GM23338 (cell line): ENCODE results near the gene EGFL7. TPM values are rescaled to one million over a fixed set of nuclear protein-coding genes. Genes with fewer than 3 reads are reported as not detected.

Experiments
- ATAC-seq: fragments of 200-7000 bp; cut with Tn5 transposase; 3 replicates; pipeline ENCODE4 v1.9.1; 2020
- DNase-seq: peaks from one replicate; pipeline ENCODE4 v3.0.0-alpha.2; 2015; ENCODE audit warnings: low spot score
- H2AFZ ChIP-seq: fragments of 200-600 bp; sonication (generic); 2 replicates; pipeline ENCODE4 v1.8.0; 2016; ENCODE audit warnings: antibody characterized with exemption, mild to moderate bottlenecking, moderate library complexity
- H3F3A ChIP-seq: fragments of 200-600 bp; sonication (generic); replicated peaks from 2 replicates; pipeline ENCODE4 v1.8.0; 2017; ENCODE audit warnings: antibody characterized with exemption, mixed run types, low read depth
- H3K27ac ChIP-seq: fragments of 200-600 bp; sonication (generic); 2 replicates; pipeline ENCODE4 v1.6.1; 2016; ENCODE audit warnings: low read depth
- H3K27me3 ChIP-seq: fragments of 200-600 bp; sonication (generic); 2 replicates; pipeline ENCODE4 v1.8.0; 2016; ENCODE audit warnings: mild to moderate bottlenecking, mixed run types, moderate library complexity; ENCODE audit not compliant: insufficient read depth
- H3K36me3 ChIP-seq: fragments of 200-600 bp; sonication (generic); 2 replicates; pipeline ENCODE4 v1.8.0; 2016; ENCODE audit warnings: mild to moderate bottlenecking; ENCODE audit not compliant: insufficient read depth
- H3K4me1 ChIP-seq: fragments of 200-600 bp; sonication (generic); 2 replicates; pipeline ENCODE4 v1.8.0; 2016; ENCODE audit warnings: mild to moderate bottlenecking, moderate library complexity; ENCODE audit not compliant: insufficient read depth
- H3K4me2 ChIP-seq: fragments of 200-600 bp; sonication (generic); 2 replicates; pipeline ENCODE4 v1.7.1; 2017; ENCODE audit warnings: mixed run types
- H3K4me3 ChIP-seq: fragments of 200-600 bp; sonication (generic); 2 replicates; pipeline ENCODE4 v1.6.1; 2016; ENCODE audit warnings: mixed run types
- H3K79me2 ChIP-seq: fragments of 200-600 bp; sonication (generic); replicated peaks from 2 replicates; pipeline ENCODE4 v1.8.0; 2017; ENCODE audit warnings: mild to moderate bottlenecking; ENCODE audit not compliant: insufficient read depth
- H3K9me2 ChIP-seq: fragments of 200-600 bp; sonication (generic); 2 replicates; pipeline ENCODE4 v1.8.0; 2017; ENCODE audit not compliant: insufficient read depth
- H4K20me1 ChIP-seq: fragments of 200-600 bp; sonication (generic); replicated peaks from 2 replicates; pipeline ENCODE4 v1.8.0; 2017; ENCODE audit warnings: mild to moderate bottlenecking; ENCODE audit not compliant: insufficient read depth
- H3K27ac Mint-ChIP-seq: 2 replicates; pipeline ENCODE4 v1.8.0; 2020; ENCODE audit warnings: inconsistent platforms, mild to moderate bottlenecking, moderate library complexity, mixed read lengths
- H3K27me3 Mint-ChIP-seq: 3 replicates; pipeline ENCODE4 v1.8.0; 2022; ENCODE audit warnings: low read depth, mild to moderate bottlenecking, moderate library complexity, mixed read lengths, inconsistent platforms; ENCODE audit not compliant: insufficient read depth, poor library complexity
- H3K36me3 Mint-ChIP-seq: 3 replicates; pipeline ENCODE4 v1.8.0; 2021; ENCODE audit warnings: low read depth, mild to moderate bottlenecking, inconsistent platforms, moderate library complexity, mixed read lengths
- H3K4me1 Mint-ChIP-seq: 3 replicates; pipeline ENCODE4 v1.8.0; 2020; ENCODE audit warnings: mild to moderate bottlenecking, inconsistent platforms, mixed read lengths
- H3K4me3 Mint-ChIP-seq: 3 replicates; pipeline ENCODE4 v1.8.0; 2021; ENCODE audit warnings: moderate library complexity, mild to moderate bottlenecking, inconsistent platforms, mixed read lengths
- H3K9me3 Mint-ChIP-seq: 3 replicates; pipeline ENCODE4 v1.8.0; 2020; ENCODE audit warnings: moderate library complexity, mild to moderate bottlenecking, inconsistent platforms, mixed read lengths
- CREB1 ChIP-seq: fragments of 250-450 bp; sonication (Bioruptor Pico); IDR thresholded peaks from 2 replicates; pipeline ENCODE4 v1.5.0; 2020; ENCODE audit warnings: low read depth, mild to moderate bottlenecking, moderate library complexity
- EZH2 ChIP-seq: fragments of 200-600 bp; sonication (generic); IDR thresholded peaks from one replicate; pipeline ENCODE4 v1.8.0; 2017; ENCODE audit warnings: antibody characterized with exemption, mild to moderate bottlenecking, low read depth; ENCODE audit not compliant: unreplicated experiment
- EZH2phosphoT487 ChIP-seq: fragments of 200-600 bp; sonication (generic); IDR thresholded peaks from one replicate; pipeline ENCODE4 v1.8.1; 2018; ENCODE audit warnings: antibody characterized with exemption; ENCODE audit not compliant: unreplicated experiment
- JUNB ChIP-seq: IDR thresholded peaks from one replicate; pipeline ENCODE4 v1.6.1; 2016; ENCODE audit warnings: antibody characterized with exemption; ENCODE audit not compliant: unreplicated experiment
- NANOG ChIP-seq: IDR thresholded peaks from 2 replicates; pipeline ENCODE4 v1.6.1; 2016; ENCODE audit warnings: antibody characterized with exemption, borderline replicate concordance
- POLR2AphosphoS5 ChIP-seq: IDR thresholded peaks from 2 replicates; pipeline ENCODE4 v1.6.1; 2016; ENCODE audit warnings: antibody characterized with exemption, low read depth
- STAT1 ChIP-seq: IDR thresholded peaks from one replicate; pipeline ENCODE4 v1.6.1; 2016; ENCODE audit warnings: antibody characterized with exemption; ENCODE audit not compliant: unreplicated experiment
- ZNF114 ChIP-seq: fragments of 250-450 bp; sonication (Bioruptor Pico); IDR thresholded peaks from 2 replicates; pipeline ENCODE4 v1.5.0; 2020; ENCODE audit warnings: mild to moderate bottlenecking, moderate library complexity
- ZNF331 ChIP-seq: fragments of 250-450 bp; sonication (Bioruptor Pico); IDR thresholded peaks from 2 replicates; pipeline ENCODE4 v1.5.0; 2020; ENCODE audit warnings: low read depth, mild to moderate bottlenecking, moderate library complexity
- polyA plus RNA-seq: library from polyadenylated mRNA; unstranded; fragments of >200 nt; fragmentation: Nextera tagmentation; extraction: Ambion mirVana; gene quantifications from 2 replicates; pipeline ENCODE4 v1.2.1, GENCODE V29; 2016
- total RNA-seq: library from RNA; depleted of rRNA; stranded (reverse); fragments of >200 nt; shearing (Covaris generic); gene quantifications from 2 replicates; pipeline ENCODE4 v1.2.3, GENCODE V29; 2014
- TF ChIP-seq, protein P1 (sequence below): IDR thresholded peaks from one replicate; pipeline ENCODE4 v1.6.1; 2018; ENCODE audit warnings: antibody characterized with exemption; ENCODE audit not compliant: unreplicated experiment
- TF ChIP-seq, protein P2 (sequence below): IDR thresholded peaks from 2 replicates; pipeline ENCODE4 v1.6.1; 2016; ENCODE audit warnings: antibody characterized with exemption
- TF ChIP-seq, protein P3 (sequence below): fragments of 250-450 bp; sonication (Bioruptor Pico); IDR thresholded peaks from 2 replicates; pipeline ENCODE4 v1.5.0; 2020; ENCODE audit warnings: mild to moderate bottlenecking, moderate library complexity
- TF ChIP-seq, protein P4 (sequence below), 2 experiments: fragments of 200-600 bp in 1 of 2; sonication (generic) in 1 of 2; conservative IDR thresholded peaks; 2 replicates each; pipeline versions ENCODE4 v1.5.1 to v1.6.1; 2016 to 2017; ENCODE audit warnings: antibody characterized with exemption in 2 of 2, low read depth in 2 of 2, mild to moderate bottlenecking in 2 of 2, moderate library complexity in 1 of 2

Gene EGFL7
- total and polyA plus RNA-seq, 2 experiments from 2014 or later = 44.4 to 60.8 TPM

DNA sequence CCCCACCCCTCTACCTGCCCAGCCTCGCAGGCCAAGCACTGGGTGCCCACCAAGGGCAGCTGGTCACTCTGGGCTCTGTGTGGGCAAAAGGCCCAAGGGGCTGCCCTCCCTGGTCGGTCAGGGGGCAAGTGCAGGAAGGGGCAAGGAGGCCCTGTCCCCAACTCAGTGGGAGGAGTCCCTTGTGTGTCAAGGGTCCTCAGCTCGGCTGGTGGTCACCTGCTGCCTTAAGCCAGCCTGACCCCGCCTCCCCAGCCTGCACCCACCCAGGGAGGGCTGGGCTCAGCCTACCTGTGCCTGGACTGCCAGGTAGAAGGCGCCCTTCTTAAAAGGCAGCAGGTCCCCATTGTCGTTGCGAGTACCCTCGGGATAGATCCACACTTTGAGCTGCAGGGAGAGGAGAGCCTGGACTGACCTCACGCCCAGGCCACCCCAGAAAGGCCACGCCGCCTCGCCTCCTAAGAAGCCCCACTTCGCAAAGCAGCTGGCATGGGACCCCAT lies 13.6 kb downstream of the EGFL7 start:
- DNase-seq (no peak), ATAC-seq (no peak)
- no peak overlapping the region for H3K4me3 Mint-ChIP-seq
- H3K27ac ChIP-seq = no peak overlapping the region
- no peaks in the 10 kb centered on the region for H3K36me3 Mint-ChIP-seq
- no peaks in the 10 kb centered on the region for H3K36me3 ChIP-seq
- H3K4me1 Mint-ChIP-seq = peaks cover 5% of the 10 kb centered on the region; the same call in 1 of the 3 replicates
- peaks cover 9% of the 10 kb centered on the region for H3K27me3 Mint-ChIP-seq
- H3K4me1 ChIP-seq = no peaks in the 10 kb centered on the region
- no peaks in the 10 kb centered on the region for H3K9me2 ChIP-seq
- no peaks in the 10 kb centered on the region for H3K79me2 ChIP-seq
- no peaks in the 10 kb centered on the region for H4K20me1 ChIP-seq
- H3F3A ChIP-seq = no peaks in the 10 kb centered on the region
- H3K4me3 ChIP-seq = no peak overlapping the region
- no peak for TF ChIP-seq STAT1
- TF ChIP-seq ZNF114 (CRISPR knock-in tag) = no peak
- TF ChIP-seq ZNF331 (CRISPR knock-in tag) = no peak
- no peak for TF ChIP-seq CREB1 (CRISPR knock-in tag)
- TF ChIP-seq, protein P1, sequence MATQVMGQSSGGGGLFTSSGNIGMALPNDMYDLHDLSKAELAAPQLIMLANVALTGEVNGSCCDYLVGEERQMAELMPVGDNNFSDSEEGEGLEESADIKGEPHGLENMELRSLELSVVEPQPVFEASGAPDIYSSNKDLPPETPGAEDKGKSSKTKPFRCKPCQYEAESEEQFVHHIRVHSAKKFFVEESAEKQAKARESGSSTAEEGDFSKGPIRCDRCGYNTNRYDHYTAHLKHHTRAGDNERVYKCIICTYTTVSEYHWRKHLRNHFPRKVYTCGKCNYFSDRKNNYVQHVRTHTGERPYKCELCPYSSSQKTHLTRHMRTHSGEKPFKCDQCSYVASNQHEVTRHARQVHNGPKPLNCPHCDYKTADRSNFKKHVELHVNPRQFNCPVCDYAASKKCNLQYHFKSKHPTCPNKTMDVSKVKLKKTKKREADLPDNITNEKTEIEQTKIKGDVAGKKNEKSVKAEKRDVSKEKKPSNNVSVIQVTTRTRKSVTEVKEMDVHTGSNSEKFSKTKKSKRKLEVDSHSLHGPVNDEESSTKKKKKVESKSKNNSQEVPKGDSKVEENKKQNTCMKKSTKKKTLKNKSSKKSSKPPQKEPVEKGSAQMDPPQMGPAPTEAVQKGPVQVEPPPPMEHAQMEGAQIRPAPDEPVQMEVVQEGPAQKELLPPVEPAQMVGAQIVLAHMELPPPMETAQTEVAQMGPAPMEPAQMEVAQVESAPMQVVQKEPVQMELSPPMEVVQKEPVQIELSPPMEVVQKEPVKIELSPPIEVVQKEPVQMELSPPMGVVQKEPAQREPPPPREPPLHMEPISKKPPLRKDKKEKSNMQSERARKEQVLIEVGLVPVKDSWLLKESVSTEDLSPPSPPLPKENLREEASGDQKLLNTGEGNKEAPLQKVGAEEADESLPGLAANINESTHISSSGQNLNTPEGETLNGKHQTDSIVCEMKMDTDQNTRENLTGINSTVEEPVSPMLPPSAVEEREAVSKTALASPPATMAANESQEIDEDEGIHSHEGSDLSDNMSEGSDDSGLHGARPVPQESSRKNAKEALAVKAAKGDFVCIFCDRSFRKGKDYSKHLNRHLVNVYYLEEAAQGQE = no peak
- no peak for TF ChIP-seq POLR2AphosphoS5
- TF ChIP-seq, protein P2, sequence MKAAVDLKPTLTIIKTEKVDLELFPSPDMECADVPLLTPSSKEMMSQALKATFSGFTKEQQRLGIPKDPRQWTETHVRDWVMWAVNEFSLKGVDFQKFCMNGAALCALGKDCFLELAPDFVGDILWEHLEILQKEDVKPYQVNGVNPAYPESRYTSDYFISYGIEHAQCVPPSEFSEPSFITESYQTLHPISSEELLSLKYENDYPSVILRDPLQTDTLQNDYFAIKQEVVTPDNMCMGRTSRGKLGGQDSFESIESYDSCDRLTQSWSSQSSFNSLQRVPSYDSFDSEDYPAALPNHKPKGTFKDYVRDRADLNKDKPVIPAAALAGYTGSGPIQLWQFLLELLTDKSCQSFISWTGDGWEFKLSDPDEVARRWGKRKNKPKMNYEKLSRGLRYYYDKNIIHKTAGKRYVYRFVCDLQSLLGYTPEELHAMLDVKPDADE = no peak
- TF ChIP-seq, protein P3, sequence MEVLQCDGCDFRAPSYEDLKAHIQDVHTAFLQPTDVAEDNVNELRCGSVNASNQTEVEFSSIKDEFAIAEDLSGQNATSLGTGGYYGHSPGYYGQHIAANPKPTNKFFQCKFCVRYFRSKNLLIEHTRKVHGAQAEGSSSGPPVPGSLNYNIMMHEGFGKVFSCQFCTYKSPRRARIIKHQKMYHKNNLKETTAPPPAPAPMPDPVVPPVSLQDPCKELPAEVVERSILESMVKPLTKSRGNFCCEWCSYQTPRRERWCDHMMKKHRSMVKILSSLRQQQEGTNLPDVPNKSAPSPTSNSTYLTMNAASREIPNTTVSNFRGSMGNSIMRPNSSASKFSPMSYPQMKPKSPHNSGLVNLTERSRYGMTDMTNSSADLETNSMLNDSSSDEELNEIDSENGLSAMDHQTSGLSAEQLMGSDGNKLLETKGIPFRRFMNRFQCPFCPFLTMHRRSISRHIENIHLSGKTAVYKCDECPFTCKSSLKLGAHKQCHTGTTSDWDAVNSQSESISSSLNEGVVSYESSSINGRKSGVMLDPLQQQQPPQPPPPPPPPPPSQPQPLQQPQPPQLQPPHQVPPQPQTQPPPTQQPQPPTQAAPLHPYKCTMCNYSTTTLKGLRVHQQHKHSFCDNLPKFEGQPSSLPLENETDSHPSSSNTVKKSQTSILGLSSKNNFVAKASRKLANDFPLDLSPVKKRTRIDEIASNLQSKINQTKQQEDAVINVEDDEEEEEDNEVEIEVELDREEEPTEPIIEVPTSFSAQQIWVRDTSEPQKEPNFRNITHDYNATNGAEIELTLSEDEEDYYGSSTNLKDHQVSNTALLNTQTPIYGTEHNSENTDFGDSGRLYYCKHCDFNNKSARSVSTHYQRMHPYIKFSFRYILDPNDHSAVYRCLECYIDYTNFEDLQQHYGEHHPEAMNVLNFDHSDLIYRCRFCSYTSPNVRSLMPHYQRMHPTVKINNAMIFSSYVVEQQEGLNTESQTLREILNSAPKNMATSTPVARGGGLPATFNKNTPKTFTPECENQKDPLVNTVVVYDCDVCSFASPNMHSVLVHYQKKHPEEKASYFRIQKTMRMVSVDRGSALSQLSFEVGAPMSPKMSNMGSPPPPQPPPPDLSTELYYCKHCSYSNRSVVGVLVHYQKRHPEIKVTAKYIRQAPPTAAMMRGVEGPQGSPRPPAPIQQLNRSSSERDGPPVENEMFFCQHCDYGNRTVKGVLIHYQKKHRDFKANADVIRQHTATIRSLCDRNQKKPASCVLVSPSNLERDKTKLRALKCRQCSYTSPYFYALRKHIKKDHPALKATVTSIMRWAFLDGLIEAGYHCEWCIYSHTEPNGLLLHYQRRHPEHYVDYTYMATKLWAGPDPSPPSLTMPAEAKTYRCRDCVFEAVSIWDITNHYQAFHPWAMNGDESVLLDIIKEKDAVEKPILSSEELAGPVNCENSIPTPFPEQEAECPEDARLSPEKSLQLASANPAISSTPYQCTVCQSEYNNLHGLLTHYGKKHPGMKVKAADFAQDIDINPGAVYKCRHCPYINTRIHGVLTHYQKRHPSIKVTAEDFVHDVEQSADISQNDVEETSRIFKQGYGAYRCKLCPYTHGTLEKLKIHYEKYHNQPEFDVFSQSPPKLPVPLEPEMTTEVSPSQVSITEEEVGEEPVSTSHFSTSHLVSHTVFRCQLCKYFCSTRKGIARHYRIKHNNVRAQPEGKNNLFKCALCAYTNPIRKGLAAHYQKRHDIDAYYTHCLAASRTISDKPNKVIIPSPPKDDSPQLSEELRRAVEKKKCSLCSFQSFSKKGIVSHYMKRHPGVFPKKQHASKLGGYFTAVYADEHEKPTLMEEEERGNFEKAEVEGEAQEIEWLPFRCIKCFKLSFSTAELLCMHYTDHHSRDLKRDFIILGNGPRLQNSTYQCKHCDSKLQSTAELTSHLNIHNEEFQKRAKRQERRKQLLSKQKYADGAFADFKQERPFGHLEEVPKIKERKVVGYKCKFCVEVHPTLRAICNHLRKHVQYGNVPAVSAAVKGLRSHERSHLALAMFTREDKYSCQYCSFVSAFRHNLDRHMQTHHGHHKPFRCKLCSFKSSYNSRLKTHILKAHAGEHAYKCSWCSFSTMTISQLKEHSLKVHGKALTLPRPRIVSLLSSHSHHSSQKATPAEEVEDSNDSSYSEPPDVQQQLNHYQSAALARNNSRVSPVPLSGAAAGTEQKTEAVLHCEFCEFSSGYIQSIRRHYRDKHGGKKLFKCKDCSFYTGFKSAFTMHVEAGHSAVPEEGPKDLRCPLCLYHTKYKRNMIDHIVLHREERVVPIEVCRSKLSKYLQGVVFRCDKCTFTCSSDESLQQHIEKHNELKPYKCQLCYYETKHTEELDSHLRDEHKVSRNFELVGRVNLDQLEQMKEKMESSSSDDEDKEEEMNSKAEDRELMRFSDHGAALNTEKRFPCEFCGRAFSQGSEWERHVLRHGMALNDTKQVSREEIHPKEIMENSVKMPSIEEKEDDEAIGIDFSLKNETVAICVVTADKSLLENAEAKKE (CRISPR knock-in tag) = no peak
- TF ChIP-seq EZH2 = no peak
- TF ChIP-seq EZH2phosphoT487 = no peak
- TF ChIP-seq, protein P4, sequence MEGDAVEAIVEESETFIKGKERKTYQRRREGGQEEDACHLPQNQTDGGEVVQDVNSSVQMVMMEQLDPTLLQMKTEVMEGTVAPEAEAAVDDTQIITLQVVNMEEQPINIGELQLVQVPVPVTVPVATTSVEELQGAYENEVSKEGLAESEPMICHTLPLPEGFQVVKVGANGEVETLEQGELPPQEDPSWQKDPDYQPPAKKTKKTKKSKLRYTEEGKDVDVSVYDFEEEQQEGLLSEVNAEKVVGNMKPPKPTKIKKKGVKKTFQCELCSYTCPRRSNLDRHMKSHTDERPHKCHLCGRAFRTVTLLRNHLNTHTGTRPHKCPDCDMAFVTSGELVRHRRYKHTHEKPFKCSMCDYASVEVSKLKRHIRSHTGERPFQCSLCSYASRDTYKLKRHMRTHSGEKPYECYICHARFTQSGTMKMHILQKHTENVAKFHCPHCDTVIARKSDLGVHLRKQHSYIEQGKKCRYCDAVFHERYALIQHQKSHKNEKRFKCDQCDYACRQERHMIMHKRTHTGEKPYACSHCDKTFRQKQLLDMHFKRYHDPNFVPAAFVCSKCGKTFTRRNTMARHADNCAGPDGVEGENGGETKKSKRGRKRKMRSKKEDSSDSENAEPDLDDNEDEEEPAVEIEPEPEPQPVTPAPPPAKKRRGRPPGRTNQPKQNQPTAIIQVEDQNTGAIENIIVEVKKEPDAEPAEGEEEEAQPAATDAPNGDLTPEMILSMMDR (conservative IDR thresholded peaks at IDR 0.05; ENCODE audit: low read depth in 2 of 2) = no peak
- no peak for TF ChIP-seq JUNB
- no peak for TF ChIP-seq NANOG
- no peak overlapping the region for H2AFZ ChIP-seq
- H3K27ac Mint-ChIP-seq = no peak overlapping the region
- no peak overlapping the region for H3K4me2 ChIP-seq
- no peaks in the 10 kb centered on the region for H3K27me3 ChIP-seq
- no peaks in the 10 kb centered on the region for H3K9me3 Mint-ChIP-seq
